NOMO-1 treated with DMSO at 0.1 percent for 48 hours (cell line): ENCODE data around the gene ALDH9A1.
"Not testable (repeated sequence)": the region's sequence is repeated elsewhere in the genome, so short reads cannot be mapped to it uniquely, and the experiment has no call there.

ENCODE experiments used
- DNase-seq: peaks from one replicate; lab custom pipeline; 2025; ENCODE audit not compliant: unreplicated experiment; lab: John Stamatoyannopoulos, UW

ALDH9A1 gene

DNA sequence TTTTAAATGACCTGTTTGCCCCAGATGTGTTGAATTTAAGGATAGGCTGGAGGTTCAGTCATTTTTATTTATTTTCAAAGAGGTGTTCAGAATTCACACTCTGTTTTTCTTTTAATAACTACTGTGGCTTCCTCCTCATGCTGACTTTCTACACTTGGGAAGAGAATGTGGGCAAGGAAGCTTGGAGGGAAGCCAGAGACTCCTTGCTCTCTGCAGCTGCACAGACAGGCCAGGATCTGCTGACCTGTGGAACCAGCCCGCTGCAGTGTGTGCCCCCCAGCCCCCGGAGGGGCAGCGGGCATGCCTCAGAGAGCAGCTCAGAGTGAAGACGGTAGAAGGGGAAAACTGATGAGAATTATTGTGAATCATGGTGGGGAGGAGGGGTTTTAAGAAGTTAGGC, 50.4 kb downstream of the ALDH9A1 start:
- no peak for DNase-seq

GRCh38 chr1:165647517-165647916, 50.8 kb downstream of the ALDH9A1 start:
- no peak for DNase-seq

DNA sequence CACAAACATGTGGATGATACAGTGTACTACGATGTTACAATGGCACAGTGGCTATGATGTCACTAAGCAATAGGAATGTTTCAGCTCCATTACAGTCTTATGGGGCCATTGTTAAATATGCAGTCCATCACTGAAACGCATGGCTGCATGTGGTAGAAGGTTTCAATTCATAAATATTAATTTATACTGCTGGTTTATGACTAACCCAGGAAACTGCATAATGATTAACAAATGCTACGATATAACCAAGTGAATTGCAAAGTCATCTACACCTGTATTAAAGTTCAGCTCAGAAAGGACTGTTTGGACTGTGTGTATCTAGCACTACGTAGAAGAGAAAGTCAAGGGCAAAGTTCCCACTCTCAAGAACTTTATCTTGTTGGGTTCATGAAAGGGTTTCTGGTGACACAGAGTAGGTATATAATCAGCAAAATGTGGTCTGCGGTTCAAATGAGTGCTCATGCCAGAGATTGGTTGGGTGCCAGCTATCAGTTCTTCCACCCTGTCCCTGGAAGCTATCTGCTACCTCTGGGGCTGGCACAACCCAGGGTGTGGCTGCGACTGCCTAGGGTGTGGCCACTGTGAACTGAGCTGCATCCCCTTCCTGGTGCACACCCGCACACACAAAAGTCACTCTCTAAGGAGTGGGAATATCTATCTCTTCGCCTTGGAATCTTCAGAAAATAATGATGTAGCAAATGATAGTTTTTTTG, 52.6 kb downstream of the ALDH9A1 start:
- no peak for DNase-seq

DNA sequence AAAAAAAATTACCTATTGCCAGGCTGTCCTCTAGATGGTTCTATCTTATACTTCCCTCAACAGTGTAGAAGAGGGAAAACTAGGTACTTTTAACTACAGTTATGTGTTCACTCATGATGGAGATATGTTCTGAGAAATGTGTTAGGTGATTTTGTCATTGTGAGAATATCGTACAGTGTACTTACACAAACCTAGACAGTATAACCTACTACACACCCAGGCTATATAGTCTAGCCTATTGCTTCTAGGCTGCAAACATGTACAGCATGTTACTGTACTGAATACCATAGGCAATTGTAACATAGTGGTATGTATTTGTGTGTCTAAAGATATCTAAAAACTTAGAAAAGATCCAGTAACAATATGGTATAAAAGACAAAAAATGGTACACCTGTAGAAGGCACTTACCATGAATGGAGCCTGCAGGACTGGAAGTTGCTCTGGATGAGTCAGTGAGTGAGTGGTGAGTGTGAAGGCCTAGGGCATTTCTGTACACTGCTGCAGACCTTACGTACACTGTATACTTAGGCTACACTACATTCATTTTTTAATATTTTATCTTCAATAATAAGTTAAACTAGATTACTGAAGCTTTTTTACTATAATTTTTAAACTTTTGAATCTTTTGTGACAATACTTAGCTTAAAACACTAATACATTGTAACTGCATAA, 54.2 kb downstream of the ALDH9A1 start:
- no peak for DNase-seq

- DNase-seq: peak; percentile 10
Observed at GRCh38 chr1:165641231-165641987, 57.0 kb downstream of the ALDH9A1 start.

DNA sequence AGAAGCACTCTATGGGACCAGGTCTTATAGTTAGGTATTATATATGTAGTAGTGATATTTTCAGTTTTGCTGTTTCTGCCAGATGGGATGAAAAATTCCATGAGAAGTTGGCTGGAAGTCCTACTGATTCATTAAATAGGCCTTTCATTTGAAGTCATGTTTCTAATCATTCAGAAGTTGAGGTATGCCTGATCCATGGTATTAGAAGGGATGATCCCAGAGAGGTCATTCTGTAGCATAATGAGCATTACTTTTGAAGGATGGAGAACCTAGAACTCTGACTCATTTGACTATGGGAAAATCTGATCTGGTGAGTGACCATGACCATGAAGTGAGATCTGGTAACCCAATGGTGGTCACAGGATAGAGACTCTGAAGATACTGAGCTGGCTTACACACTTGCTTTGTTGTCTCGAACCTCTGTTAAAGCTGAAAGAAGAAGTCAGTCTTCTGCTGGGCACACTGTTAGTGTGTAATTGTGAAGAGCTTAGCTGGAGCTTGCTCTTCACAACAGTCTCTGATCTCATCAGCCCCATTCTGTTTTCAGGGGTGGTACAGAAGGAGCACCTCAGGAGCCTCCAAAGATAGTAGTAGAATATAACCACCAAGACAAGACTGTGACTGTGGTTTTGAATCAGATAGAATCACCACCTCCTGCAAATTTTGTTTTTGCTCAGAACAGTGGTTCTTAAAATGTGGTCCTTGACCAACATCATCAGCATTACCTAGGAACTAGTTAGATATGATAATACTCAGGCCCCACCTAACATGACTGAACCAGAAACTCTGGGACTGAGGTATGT, 58.3 kb downstream of the ALDH9A1 start:
- no peak for DNase-seq

DNA sequence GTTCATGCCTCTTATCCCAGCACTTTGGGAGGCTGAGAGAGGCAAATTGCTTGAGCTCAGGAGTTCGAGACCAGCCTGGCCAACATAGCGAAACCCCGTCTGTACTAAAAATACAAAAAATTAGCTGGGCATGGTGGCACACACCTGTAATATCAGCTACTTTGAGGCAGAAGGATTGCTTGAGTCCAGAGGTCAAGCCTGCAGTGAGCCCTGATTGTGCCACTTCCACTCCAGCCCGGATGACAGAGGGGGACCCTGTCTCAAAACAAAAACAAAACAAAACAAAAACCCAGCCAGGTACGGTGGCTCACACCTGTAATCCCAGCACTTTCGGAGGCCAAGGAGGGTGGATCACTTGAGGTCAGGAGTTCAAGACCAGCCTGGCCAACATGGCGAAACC, 60.2 kb downstream of the ALDH9A1 start:
- DNase-seq: not testable (repeated sequence)

DNA sequence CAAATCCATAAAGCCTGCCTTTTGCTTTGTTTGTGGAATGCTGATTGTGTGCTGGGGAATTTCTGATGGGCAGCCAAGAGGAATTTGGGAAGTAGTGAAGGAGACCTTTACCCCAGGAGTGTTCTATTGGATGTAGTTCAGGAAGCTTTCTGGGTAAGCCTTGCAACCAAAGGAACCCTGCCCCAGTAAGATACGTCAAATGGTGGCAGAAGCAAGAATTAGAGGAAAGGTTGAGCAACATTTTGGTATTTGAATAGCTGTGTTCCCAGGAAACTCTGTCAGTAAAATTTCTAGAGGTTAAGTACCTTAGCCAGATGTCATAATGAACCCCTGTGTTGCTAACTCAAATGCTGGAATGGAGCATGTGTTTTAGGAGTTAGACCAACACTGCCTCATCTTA, 60.9 kb downstream of the ALDH9A1 start:
- no peak for DNase-seq

DNA sequence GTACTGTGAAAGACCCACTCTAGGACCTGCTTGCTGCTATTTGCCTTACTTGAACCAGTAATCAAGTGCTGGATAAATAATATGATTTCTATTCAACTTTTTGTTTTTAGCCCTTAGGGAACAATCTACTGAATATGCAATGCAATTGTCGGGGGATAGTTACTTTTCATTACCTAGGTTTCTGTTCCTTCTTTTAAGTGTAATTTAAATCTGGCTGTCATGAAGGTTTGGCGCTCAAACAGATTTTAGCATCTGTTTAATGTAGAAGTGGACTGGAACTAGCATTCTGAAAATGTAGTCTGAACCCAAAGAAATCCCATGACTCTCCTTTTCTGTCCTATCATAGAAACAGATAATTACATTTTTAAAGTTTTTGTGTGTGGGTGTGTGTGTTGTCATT, 62.5 kb downstream of the ALDH9A1 start:
- peak; percentile 71 for DNase-seq

GRCh38 chr1:165635329-165635728, 63.0 kb downstream of the ALDH9A1 start:
- DNase-seq: peak; percentile 18

DNA sequence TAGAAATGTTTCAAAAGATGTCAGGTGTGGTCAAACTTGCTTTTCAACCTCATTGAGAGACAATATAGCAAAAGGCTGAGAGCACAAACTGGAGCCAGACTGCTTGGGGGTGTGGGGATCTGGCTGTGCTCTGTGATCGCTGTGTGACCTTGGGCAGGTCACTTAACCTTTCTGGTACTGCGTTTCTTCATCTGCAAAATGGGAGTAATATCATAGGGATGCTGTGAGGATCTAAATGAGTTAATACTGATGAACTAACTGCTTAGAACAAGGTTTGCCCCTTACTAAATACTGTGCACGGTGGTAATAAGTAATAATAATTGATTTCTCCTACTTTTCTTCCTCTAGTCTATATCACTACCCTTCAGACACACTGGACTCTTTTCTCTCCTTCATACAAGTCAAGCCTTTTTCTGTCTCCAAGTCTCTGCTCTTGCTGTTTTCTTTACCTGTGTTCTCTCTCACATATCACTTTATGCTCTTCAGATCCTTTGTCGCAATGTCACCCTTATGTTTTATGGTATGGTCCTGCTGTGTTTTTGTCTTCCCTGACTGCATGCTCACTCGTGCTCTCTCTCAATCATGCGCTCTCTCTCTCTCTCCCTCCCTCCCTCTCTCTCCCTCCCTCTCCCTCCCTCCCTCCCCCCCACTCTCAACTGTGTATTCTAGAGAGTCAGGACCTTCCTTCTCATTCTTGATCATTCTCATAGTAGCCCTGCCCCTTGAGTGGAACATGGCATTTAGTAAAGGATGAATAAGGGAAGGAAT, 64.0 kb downstream of the ALDH9A1 start:
- DNase-seq: no peak

- peak; percentile 46 for DNase-seq
Observed at GRCh38 chr1:165633614-165634013, 64.7 kb downstream of the ALDH9A1 start.

- DNase-seq: peak; percentile 25
Observed at GRCh38 chr1:165632491-165632890, 65.9 kb downstream of the ALDH9A1 start.

- no peak for DNase-seq
Observed at GRCh38 chr1:165632152-165632469, 66.3 kb downstream of the ALDH9A1 start.

DNA sequence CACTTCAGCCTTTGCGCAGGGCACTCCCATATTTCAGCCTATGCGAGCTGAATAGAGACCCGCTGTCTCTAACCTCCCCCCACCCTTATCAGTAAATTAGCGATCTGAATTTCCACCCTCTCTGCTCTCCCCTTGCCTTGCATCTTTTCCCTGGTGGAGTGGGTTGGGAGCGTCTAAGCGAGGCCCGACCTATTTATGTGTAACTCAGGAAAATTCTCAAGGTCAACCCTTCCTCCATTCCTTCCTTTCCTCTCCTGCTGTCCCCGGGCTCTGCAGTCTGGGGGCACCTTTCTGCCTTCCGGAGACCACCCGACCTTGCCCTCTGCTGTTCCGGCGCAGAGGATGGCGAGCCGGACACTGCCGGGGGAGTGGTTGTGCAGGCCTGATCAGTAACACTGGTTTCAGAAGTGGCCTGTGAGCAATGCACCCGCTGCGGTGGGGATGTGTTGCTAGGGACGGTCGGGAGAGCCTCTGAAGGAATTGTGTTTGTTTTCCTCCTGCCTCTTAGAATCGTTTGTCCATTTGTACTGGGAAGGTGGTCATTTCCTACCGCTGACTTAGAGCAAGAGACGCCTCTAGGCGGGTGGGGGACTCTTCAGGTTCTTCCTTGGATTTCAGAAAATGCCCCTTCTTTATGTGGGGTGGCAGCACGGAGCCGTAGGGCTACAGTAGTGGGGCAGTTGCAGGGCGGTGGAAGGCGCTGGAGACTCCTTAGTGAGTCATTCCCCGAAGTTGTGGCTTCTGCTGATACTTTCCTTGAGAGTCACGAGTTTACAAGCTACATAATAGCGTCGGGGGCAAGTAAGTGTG, 66.8 kb downstream of the ALDH9A1 start:
- peak; percentile 68 for DNase-seq

GRCh38 chr1:165630629-165631341, 67.6 kb downstream of the ALDH9A1 start, which contains the start of gene MGST3:
TSS of gene MGST3 (plus strand) at chr1:165631234. CDS start at chr1:165649848, 18,614 bp downstream.
- DNase-seq: peak; percentile 89

GRCh38 chr1:165629848-165630628, 68.3 kb downstream of the ALDH9A1 start:
- DNase-seq: no peak

- DNase-seq: peak; percentile 51
Observed at GRCh38 chr1:165629151-165629550, 69.2 kb downstream of the ALDH9A1 start.
